GM18909 (cell line): ENCODE measurements around the gene HSPH1.
"Not testable (repeated sequence)": the region's sequence is repeated elsewhere in the genome, so short reads cannot be mapped to it uniquely, and the experiment has no call there.

ENCODE experiments used
- ATAC-seq: cut with Tn5 transposase; IDR thresholded peaks from one replicate; pipeline ENCODE4 v1.9.1; 2021; ENCODE audit warnings: mild to moderate bottlenecking; ENCODE audit not compliant: unreplicated experiment, poor library complexity

Gene HSPH1

GRCh38 chr13:31101472-31102170 is 60.1 kb downstream of the HSPH1 start:
- ATAC-seq = no peak

- no peak for ATAC-seq
Measured at GRCh38 chr13:31100721-31101120, 61.0 kb downstream of the HSPH1 start.

GRCh38 chr13:31097911-31098434 is 63.7 kb downstream of the HSPH1 start:
- not testable (repeated sequence) for ATAC-seq

DNA sequence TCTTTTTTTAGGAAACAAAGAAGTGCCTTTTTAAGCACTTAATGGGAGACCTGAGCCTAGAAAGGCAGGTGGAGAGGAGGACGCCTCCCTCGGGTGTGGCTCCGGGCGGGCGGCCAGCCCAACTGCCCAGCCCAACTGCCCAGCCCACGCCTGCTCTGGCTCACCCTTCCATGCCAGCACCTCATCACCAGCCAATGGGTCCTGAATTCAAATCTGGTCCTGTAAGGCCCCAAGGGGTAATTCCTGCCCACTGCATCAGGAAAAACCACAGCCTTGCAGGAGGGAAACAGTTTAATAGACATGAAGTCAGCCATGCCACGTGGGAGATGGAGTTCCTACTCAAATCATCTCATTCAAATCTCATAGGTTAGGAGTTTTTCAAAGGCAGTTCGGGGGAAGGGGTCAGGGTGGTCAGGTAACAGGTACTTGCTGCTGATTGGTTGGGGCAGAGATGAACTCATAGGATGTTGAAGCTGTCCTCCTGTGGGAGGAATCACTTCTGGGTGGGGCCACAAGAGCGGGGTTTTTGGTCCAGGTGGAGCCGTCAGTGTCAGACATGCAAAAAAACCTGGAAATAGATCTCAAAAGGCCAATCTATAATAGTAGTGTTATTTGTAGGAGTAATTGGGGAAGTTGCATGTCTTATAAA is 64.9 kb downstream of the HSPH1 start:
- no peak for ATAC-seq

DNA sequence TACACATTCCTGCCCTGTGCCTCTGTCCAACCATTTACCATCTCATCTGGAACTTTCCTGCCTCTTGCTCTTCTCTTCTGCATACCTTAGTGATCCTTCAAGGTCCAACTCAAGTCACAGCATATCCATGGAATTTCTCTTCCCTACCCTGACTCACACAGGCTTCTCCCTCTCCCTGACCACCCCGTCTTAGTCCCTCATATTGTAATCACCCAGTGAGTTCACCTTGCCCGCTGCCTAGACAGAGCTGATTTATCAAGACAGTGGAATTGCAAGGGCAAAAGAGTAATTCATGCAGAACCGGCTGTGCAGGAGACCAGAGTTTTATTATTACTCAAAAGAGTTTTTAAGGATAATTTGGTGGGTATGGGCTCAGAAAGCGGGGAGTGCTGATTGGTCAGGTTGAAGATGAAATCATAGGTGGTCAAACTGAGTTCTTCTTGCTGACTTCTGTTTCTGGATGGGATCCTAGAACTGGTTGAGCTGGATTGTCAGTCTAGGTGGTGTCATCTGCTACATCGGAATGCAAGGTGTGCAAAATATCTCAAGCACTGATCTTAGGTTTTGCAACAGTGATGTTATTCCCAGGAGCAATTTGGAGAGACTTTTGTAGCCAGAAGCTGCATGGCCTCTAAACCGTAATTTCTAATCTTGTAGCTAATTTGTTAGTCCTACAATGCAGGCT is 67.2 kb downstream of the HSPH1 start:
- no peak for ATAC-seq

DNA sequence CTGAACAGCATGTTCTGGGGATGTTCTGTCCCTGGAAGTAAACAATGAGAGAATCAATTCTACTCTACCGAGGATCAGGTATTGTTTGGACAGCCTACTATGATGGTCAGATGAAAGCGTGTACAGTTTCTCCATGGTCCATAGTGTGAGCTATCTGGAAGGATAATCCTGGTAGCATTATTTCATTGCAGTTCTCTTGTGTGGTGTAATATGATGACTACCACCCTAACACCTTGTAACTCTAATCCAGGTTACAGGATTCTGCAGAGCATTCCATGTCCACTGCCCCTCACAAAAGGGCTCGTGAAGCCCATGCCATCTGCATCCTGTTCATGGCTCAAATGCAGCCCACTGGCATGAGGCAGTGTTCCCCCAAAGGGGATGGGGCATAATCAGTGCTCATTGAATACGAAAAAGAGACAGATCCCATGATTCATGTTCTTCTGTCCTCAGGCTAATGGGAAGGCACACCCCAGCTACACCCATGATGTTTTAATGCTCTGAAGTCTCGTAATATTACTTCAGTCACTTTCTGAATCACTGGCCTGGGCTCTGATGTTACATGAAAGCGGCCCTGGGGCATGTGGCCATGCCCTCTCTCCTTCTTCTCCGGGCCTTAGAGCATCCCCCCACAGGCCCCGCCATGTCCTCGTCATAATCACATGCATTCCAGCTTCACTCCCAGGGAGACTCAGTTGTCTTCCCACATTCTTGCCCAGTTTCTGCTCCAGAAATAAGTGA is 68.4 kb downstream of the HSPH1 start:
- ATAC-seq = no peak

- no peak for ATAC-seq
Measured at GRCh38 chr13:31092646-31093045, 69.1 kb downstream of the HSPH1 start.

DNA sequence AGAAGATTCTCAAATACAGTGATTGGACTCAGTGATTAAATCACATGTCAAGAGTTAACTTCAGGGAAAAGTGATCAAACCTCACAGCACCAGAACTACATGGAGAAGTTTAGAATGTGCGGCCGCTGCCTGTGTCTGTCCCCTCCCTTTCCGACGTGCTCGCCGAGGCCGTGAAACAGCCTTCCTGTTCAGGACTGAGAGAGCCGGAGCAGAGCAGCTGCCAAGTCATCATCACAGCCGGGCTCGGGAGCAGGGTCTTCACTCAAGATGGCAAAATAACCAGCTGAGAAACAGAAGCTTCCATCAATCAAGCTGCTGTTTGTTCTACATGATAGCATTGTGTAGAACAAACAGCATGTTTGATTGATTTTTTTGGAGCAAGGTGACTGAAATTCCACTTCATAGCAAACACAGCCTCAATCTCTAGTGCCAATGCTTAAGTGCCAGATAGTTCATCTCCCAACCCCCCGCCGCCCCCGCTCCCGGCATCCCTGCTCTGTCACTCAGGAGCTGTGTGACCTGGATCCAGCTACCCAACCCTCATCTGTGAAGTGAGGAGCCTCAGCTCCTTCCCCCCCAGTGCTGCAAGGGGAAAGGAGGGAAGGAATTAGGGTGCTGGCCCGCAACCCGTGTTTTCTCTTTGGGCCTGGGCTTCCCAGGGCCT is 70.6 kb downstream of the HSPH1 start:
- no peak for ATAC-seq

DNA sequence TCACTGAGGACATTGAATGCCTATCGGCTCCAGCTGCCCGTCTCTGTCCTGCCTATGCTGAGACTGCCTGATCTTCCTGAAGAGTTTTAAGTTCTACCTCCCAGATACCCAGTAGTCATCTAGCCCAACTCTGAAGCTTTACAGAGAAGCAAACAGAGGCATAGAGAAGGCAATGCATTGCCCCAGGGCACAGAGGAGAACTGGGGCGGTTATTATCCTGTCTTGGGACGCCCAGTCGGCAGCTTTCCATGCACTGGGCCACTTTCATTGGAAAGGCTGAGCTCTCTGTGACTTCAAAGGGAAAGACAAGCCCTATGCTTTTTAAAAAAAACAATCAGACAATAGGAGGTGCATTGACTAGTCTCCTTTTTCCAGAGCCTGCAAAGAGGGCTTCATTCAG is 71.6 kb downstream of the HSPH1 start:
- ATAC-seq = no peak

DNA sequence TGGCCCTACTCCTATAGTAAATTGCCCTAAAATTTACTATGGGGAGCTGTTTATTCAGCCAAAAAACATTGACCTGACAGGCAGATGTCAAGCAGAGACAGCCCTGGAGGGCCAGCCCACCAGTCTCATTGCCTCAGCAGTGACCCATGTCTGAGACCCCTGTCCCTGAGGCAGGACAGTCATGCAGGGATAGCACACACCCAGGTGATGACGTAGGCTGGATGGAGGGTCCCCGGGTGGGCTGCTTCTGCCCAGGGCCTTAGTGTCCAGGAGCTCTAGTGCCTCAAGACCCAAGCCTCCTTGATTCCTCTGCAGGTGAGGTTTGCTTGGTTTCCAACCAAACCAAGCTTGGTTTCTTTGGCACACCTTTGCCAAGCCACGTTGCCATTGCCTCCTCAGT is 72.1 kb downstream of the HSPH1 start:
- ATAC-seq = no peak

GRCh38 chr13:31088826-31089420 is 72.8 kb downstream of the HSPH1 start:
- ATAC-seq = no peak
